Measurements from ENCODE around the gene ZNF19.

- TF ChIP-seq POLR2AphosphoS5 (IDR thresholded peaks at IDR 0.05; ENCODE audit: low read depth, low read length) (no peak), POLR2A (IDR thresholded peaks at IDR 0.05; ENCODE audit: low read depth, low read length) (no peak)
Observed at GRCh38 chr16:71520550-71520949, 31.4 kb upstream of the ZNF19 start.
